H9 (cell line): Measurements from ENCODE around the gene MOB3B. TPM values are rescaled to one million over a fixed set of nuclear protein-coding genes. Genes with fewer than 3 reads are reported as not detected.

ENCODE experiments used
- DNase-seq: peaks from one replicate; pipeline ENCODE4 v3.0.0-alpha.2; 2017
- H2AFZ ChIP-seq: one replicate; pipeline ENCODE4 v1.6.1; 2013; ENCODE audit warnings: mild to moderate bottlenecking, low read length, control low read depth, moderate library complexity
- H2AK5ac ChIP-seq: 2 replicates; pipeline ENCODE4 v1.6.1; 2013; ENCODE audit warnings: low read length, control low read depth, mixed read lengths; ENCODE audit not compliant: insufficient read length
- H2BK120ac ChIP-seq: one replicate; pipeline ENCODE4 v1.6.1; 2013; ENCODE audit warnings: low read depth, mild to moderate bottlenecking, low read length, control low read depth, inconsistent platforms; ENCODE audit not compliant: poor library complexity, severe bottlenecking
- H2BK12ac ChIP-seq: 2 replicates; pipeline ENCODE4 v1.6.1; 2013; ENCODE audit warnings: low read length, control low read depth, mixed read lengths, low read depth; ENCODE audit not compliant: insufficient read length
- H2BK15ac ChIP-seq: 2 replicates; pipeline ENCODE4 v1.6.1; 2013; ENCODE audit warnings: low read depth, low read length, control low read depth
- H2BK20ac ChIP-seq: one replicate; pipeline ENCODE4 v1.6.1; 2013; ENCODE audit warnings: low read depth, mild to moderate bottlenecking, low read length, control low read depth, inconsistent platforms; ENCODE audit not compliant: poor library complexity, severe bottlenecking
- H2BK5ac ChIP-seq: 2 replicates; pipeline ENCODE4 v1.6.1; 2013; ENCODE audit warnings: low read length, control low read depth, mixed read lengths; ENCODE audit not compliant: insufficient read length
- H3K14ac ChIP-seq: 2 replicates; pipeline ENCODE4 v1.6.1; 2013; ENCODE audit warnings: low read length, control low read depth; ENCODE audit not compliant: insufficient read depth
- H3K18ac ChIP-seq: 2 replicates; pipeline ENCODE4 v1.6.1; 2013; ENCODE audit warnings: low read depth, mild to moderate bottlenecking, mixed read lengths, low read length, control low read depth; ENCODE audit not compliant: insufficient read length
- H3K23ac ChIP-seq: 2 replicates; pipeline ENCODE4 v1.6.1; 2013; ENCODE audit warnings: low read length, control low read depth, mixed read lengths, low read depth; ENCODE audit not compliant: insufficient read length
- H3K23me2 ChIP-seq: 2 replicates; pipeline ENCODE4 v1.6.1; 2013; ENCODE audit warnings: low read depth, mild to moderate bottlenecking, mixed read lengths, low read length, control low read depth; ENCODE audit not compliant: insufficient read length, poor library complexity, severe bottlenecking
- H3K27ac ChIP-seq: 2 replicates; pipeline ENCODE4 v1.5.1; 2013; ENCODE audit warnings: low read length, control low read depth, mixed read lengths, low read depth; ENCODE audit not compliant: insufficient read length
- H3K27me3 ChIP-seq: 2 replicates; pipeline ENCODE4 v1.6.1; 2013; ENCODE audit warnings: low read length, control low read depth, inconsistent platforms; ENCODE audit not compliant: insufficient read depth
- H3K4ac ChIP-seq: 2 replicates; pipeline ENCODE4 v1.6.1; 2013; ENCODE audit warnings: low read depth, mild to moderate bottlenecking, control low read depth, inconsistent platforms, low read length, moderate library complexity
- H3K4me1 ChIP-seq: 2 replicates; pipeline ENCODE4 v1.6.1; 2013; ENCODE audit warnings: low read length, control low read depth, inconsistent platforms; ENCODE audit not compliant: insufficient read depth
- H3K4me2 ChIP-seq: 2 replicates; pipeline ENCODE4 v1.6.1; 2013; ENCODE audit warnings: low read length, control low read depth, mixed read lengths; ENCODE audit not compliant: insufficient read length, insufficient read depth
- H3K56ac ChIP-seq: 2 replicates; pipeline ENCODE4 v1.6.1; 2013; ENCODE audit warnings: low read depth, mild to moderate bottlenecking, mixed read lengths, low read length, control low read depth; ENCODE audit not compliant: insufficient read length
- H3K79me1 ChIP-seq: 2 replicates; pipeline ENCODE4 v1.6.1; 2013; ENCODE audit warnings: low read depth, mild to moderate bottlenecking, moderate library complexity, low read length, control low read depth, inconsistent platforms; ENCODE audit not compliant: insufficient read depth, poor library complexity, severe bottlenecking
- H3K79me2 ChIP-seq: 2 replicates; pipeline ENCODE4 v1.6.1; 2013; ENCODE audit warnings: low read length, control low read depth, inconsistent platforms; ENCODE audit not compliant: insufficient read depth
- H3K9ac ChIP-seq: 2 replicates; pipeline ENCODE4 v1.6.1; 2013; ENCODE audit warnings: low read length, control low read depth, mixed read lengths; ENCODE audit not compliant: insufficient read length; ENCODE audit errors: extremely low read depth
- H3K9me3 ChIP-seq: one replicate; pipeline ENCODE4 v1.6.1; 2013; ENCODE audit warnings: low read depth, low read length, inconsistent platforms; ENCODE audit not compliant: control insufficient read depth
- H3T11ph ChIP-seq: one replicate; pipeline ENCODE4 v1.6.1; 2013; ENCODE audit warnings: mild to moderate bottlenecking, low read length, control low read depth, inconsistent platforms
- H4K20me1 ChIP-seq: one replicate; pipeline ENCODE4 v1.6.1; 2013; ENCODE audit not compliant: control insufficient read depth, insufficient read length, insufficient read depth
- H4K5ac ChIP-seq: 2 replicates; pipeline ENCODE4 v1.6.1; 2013; ENCODE audit warnings: low read depth, mild to moderate bottlenecking, mixed read lengths, low read length, control low read depth; ENCODE audit not compliant: insufficient read length
- H4K8ac ChIP-seq: replicated peaks from 2 replicates; pipeline ENCODE4 v1.6.1; 2013; ENCODE audit warnings: low read length, control low read depth, mixed read lengths, low read depth; ENCODE audit not compliant: insufficient read length
- H4K91ac ChIP-seq: 2 replicates; pipeline ENCODE4 v1.6.1; 2013; ENCODE audit warnings: low read depth, mild to moderate bottlenecking, moderate library complexity, mixed read lengths, low read length, control low read depth; ENCODE audit not compliant: insufficient read length
- H3K27ac Mint-ChIP-seq, 3 experiments: 2 replicates in 2 of 3; 3 replicates in 1 of 3; pipeline ENCODE4 v1.8.0; 2020 to 2021; ENCODE audit warnings: mixed read lengths in 3 of 3, mild to moderate bottlenecking in 1 of 3, moderate library complexity in 1 of 3
- H3K27me3 Mint-ChIP-seq: 2 replicates; pipeline ENCODE4 v1.8.0; 2021; ENCODE audit warnings: low read depth, mild to moderate bottlenecking, moderate library complexity, mixed read lengths
- H3K36me3 Mint-ChIP-seq, 3 experiments: 2 replicates in 2 of 3; 3 replicates in 1 of 3; pipeline ENCODE4 v1.8.0; 2020 to 2021; ENCODE audit warnings: low read depth in 3 of 3, mixed read lengths in 3 of 3; ENCODE audit not compliant: insufficient read depth in 1 of 3
- H3K4me1 Mint-ChIP-seq, 2 experiments: 2 replicates each; pipeline ENCODE4 v1.8.0; 2020; ENCODE audit warnings: mixed read lengths in 2 of 2
- H3K4me3 Mint-ChIP-seq, 2 experiments: 2 replicates in 1 of 2; 3 replicates in 1 of 2; pipeline ENCODE4 v1.8.0; 2020 to 2021; ENCODE audit warnings: mild to moderate bottlenecking in 2 of 2, mixed read lengths in 2 of 2, moderate library complexity in 1 of 2
- H3K9me3 Mint-ChIP-seq, 2 experiments: 2 replicates in 1 of 2; 3 replicates in 1 of 2; pipeline ENCODE4 v1.8.0; 2020; ENCODE audit warnings: mild to moderate bottlenecking in 2 of 2, mixed read lengths in 2 of 2, moderate library complexity in 1 of 2
- CTCF ChIP-seq: fragments of 200-600 bp; sonication (generic); conservative IDR thresholded peaks from 3 replicates; pipeline ENCODE4 v1.8.0; 2021; ENCODE audit warnings: antibody characterized with exemption, mild to moderate bottlenecking
- whole genome bisulfite sequencing: extraction: QIAGEN DNeasy Blood & Tissue Kit; methylation state at CpG from one replicate; pipeline ENCODE4 v1.1.7; 2013; ENCODE audit warnings: missing lambda C conversion rate, low lambda C conversion rate, mixed read lengths; ENCODE audit not compliant: insufficient read length; ENCODE audit errors: extremely low coverage; 5-methylcytosine and 5-hydroxymethylcytosine counted together
- total RNA-seq: library from RNA; stranded (reverse); gene quantifications from 2 replicates; pipeline ENCODE4 v1.2.1, GENCODE V29; 2021

The MOB3B gene
- total RNA-seq, 1 experiment from 2014 or later, result 9.8 TPM

GRCh38 chr9:27445057-27445595, 84.5 kb downstream of the MOB3B start:
- Histone ChIP-seq H3K4me1 (no peaks in the 10 kb centered on the region; the same call in 1 of the 2 replicates), H3K27ac (no peak overlapping the region)
- DNase-seq, result no peak

More at GRCh38 chr9:27445057-27445595, 84.5 kb downstream of the MOB3B start:
- no peaks in the 10 kb centered on the region for H3K79me2 ChIP-seq
- H2BK120ac ChIP-seq, result no peak overlapping the region
- no peaks in the 10 kb centered on the region for H3K27me3 ChIP-seq
- H3K9ac ChIP-seq, result no peak overlapping the region
- H2BK20ac ChIP-seq, result no peak overlapping the region
- no peaks in the 10 kb centered on the region for H4K20me1 ChIP-seq
- H4K91ac ChIP-seq, result no peak overlapping the region
- Mint-ChIP-seq H3K36me3 (peaks cover 0 to 4% (median 2%) of the 10 kb centered on the region in 3 experiments; a peak in 1 of 7 replicates), H3K4me1 (peaks cover 31 to 37% of the 10 kb centered on the region in 2 experiments), H3K27ac (no peak overlapping the region; a peak in 1 of 7 replicates), H3K27me3 (no peaks in the 10 kb centered on the region), H3K9me3 (no peaks in the 10 kb centered on the region), H3K4me3 (no peak overlapping the region)
- H2AFZ ChIP-seq, result no peak overlapping the region
- no peak for TF ChIP-seq CTCF
- H2BK12ac ChIP-seq, result no peak overlapping the region
- H3K4ac ChIP-seq, result no peak overlapping the region
- no peak overlapping the region for H2BK5ac ChIP-seq
- no peak overlapping the region for H3K23ac ChIP-seq
- no peak overlapping the region for H3K14ac ChIP-seq
- H4K8ac ChIP-seq, result no peak overlapping the region
- H3K56ac ChIP-seq, result no peak overlapping the region
- no peaks in the 10 kb centered on the region for H3K9me3 ChIP-seq
- H3K79me1 ChIP-seq, result no peaks in the 10 kb centered on the region
- no peak overlapping the region for H2AK5ac ChIP-seq
- no peak overlapping the region for H3K4me2 ChIP-seq
- H4K5ac ChIP-seq, result no peak overlapping the region
- no peak overlapping the region for H3T11ph ChIP-seq
- no peak overlapping the region for H2BK15ac ChIP-seq
- H3K23me2 ChIP-seq, result no peaks in the 10 kb centered on the region
- no peak overlapping the region for H3K18ac ChIP-seq
- no CpG with 5 or more reads among the region's 5 CpGs for WGBS
